ENCODE results near the gene RALGAPA1.

The RALGAPA1 gene

GRCh38 chr14:35512765-35513164 lies 296.3 kb downstream of the RALGAPA1 start:
- DNase-seq (ENCODE audit: extremely low spot score, insufficient read length, low read depth) (no peak), FAIRE-seq (no peak)

- FAIRE-seq (no peak), DNase-seq (ENCODE audit: extremely low spot score, insufficient read length, low read depth) (no peak)
These were observed 299.2 kb downstream of the RALGAPA1 start for GRCh38 chr14:35509846-35510245.

GRCh38 chr14:35506927-35507326 lies 302.2 kb downstream of the RALGAPA1 start:
- FAIRE-seq (no peak), DNase-seq (ENCODE audit: extremely low spot score, insufficient read length, low read depth) (no peak)

GRCh38 chr14:35506461-35506860 lies 302.6 kb downstream of the RALGAPA1 start:
- no peak for FAIRE-seq
- no peak for DNase-seq (ENCODE audit: extremely low spot score, insufficient read length, low read depth)

GRCh38 chr14:35504260-35504659 lies 304.8 kb downstream of the RALGAPA1 start:
- DNase-seq (ENCODE audit: extremely low spot score, insufficient read length, low read depth) (no peak), FAIRE-seq (no peak)

GRCh38 chr14:35503646-35504045 lies 305.4 kb downstream of the RALGAPA1 start:
- DNase-seq (ENCODE audit: extremely low spot score, insufficient read length, low read depth) (no peak), FAIRE-seq (no peak)

GRCh38 chr14:35499180-35499579 lies 309.9 kb downstream of the RALGAPA1 start:
- FAIRE-seq: no peak
- no peak for DNase-seq (ENCODE audit: extremely low spot score, insufficient read length, low read depth)

- no peak for FAIRE-seq
- DNase-seq (ENCODE audit: extremely low spot score, insufficient read length, low read depth): no peak
These were observed 313.8 kb downstream of the RALGAPA1 start for GRCh38 chr14:35495278-35495677.

- FAIRE-seq: no peak
- DNase-seq (ENCODE audit: extremely low spot score, insufficient read length, low read depth): no peak
These were observed 316.5 kb downstream of the RALGAPA1 start for GRCh38 chr14:35492569-35493014.

Measured in GM18507 (cell line).